GM23338 (cell line): ENCODE results near the gene CACNA2D2. TPM values are rescaled to one million over a fixed set of nuclear protein-coding genes. Genes with fewer than 3 reads are reported as not detected.

ENCODE experiments used
- ATAC-seq: fragments of 200-7000 bp; cut with Tn5 transposase; 3 replicates; pipeline ENCODE4 v1.9.1; 2020
- DNase-seq: peaks from one replicate; pipeline ENCODE4 v3.0.0-alpha.2; 2015; ENCODE audit warnings: low spot score
- H2AFZ ChIP-seq: fragments of 200-600 bp; sonication (generic); 2 replicates; pipeline ENCODE4 v1.8.0; 2016; ENCODE audit warnings: antibody characterized with exemption, mild to moderate bottlenecking, moderate library complexity
- H3F3A ChIP-seq: fragments of 200-600 bp; sonication (generic); replicated peaks from 2 replicates; pipeline ENCODE4 v1.8.0; 2017; ENCODE audit warnings: antibody characterized with exemption, mixed run types, low read depth
- H3K27ac ChIP-seq: fragments of 200-600 bp; sonication (generic); 2 replicates; pipeline ENCODE4 v1.6.1; 2016; ENCODE audit warnings: low read depth
- H3K27me3 ChIP-seq: fragments of 200-600 bp; sonication (generic); 2 replicates; pipeline ENCODE4 v1.8.0; 2016; ENCODE audit warnings: mild to moderate bottlenecking, mixed run types, moderate library complexity; ENCODE audit not compliant: insufficient read depth
- H3K36me3 ChIP-seq: fragments of 200-600 bp; sonication (generic); 2 replicates; pipeline ENCODE4 v1.8.0; 2016; ENCODE audit warnings: mild to moderate bottlenecking; ENCODE audit not compliant: insufficient read depth
- H3K4me1 ChIP-seq: fragments of 200-600 bp; sonication (generic); 2 replicates; pipeline ENCODE4 v1.8.0; 2016; ENCODE audit warnings: mild to moderate bottlenecking, moderate library complexity; ENCODE audit not compliant: insufficient read depth
- H3K4me2 ChIP-seq: fragments of 200-600 bp; sonication (generic); 2 replicates; pipeline ENCODE4 v1.7.1; 2017; ENCODE audit warnings: mixed run types
- H3K4me3 ChIP-seq: fragments of 200-600 bp; sonication (generic); 2 replicates; pipeline ENCODE4 v1.6.1; 2016; ENCODE audit warnings: mixed run types
- H3K79me2 ChIP-seq: fragments of 200-600 bp; sonication (generic); replicated peaks from 2 replicates; pipeline ENCODE4 v1.8.0; 2017; ENCODE audit warnings: mild to moderate bottlenecking; ENCODE audit not compliant: insufficient read depth
- H3K9me2 ChIP-seq: fragments of 200-600 bp; sonication (generic); 2 replicates; pipeline ENCODE4 v1.8.0; 2017; ENCODE audit not compliant: insufficient read depth
- H4K20me1 ChIP-seq: fragments of 200-600 bp; sonication (generic); replicated peaks from 2 replicates; pipeline ENCODE4 v1.8.0; 2017; ENCODE audit warnings: mild to moderate bottlenecking; ENCODE audit not compliant: insufficient read depth
- H3K27ac Mint-ChIP-seq: 2 replicates; pipeline ENCODE4 v1.8.0; 2020; ENCODE audit warnings: inconsistent platforms, mild to moderate bottlenecking, moderate library complexity, mixed read lengths
- H3K27me3 Mint-ChIP-seq: 3 replicates; pipeline ENCODE4 v1.8.0; 2022; ENCODE audit warnings: low read depth, mild to moderate bottlenecking, moderate library complexity, mixed read lengths, inconsistent platforms; ENCODE audit not compliant: insufficient read depth, poor library complexity
- H3K36me3 Mint-ChIP-seq: 3 replicates; pipeline ENCODE4 v1.8.0; 2021; ENCODE audit warnings: low read depth, mild to moderate bottlenecking, inconsistent platforms, moderate library complexity, mixed read lengths
- H3K4me1 Mint-ChIP-seq: 3 replicates; pipeline ENCODE4 v1.8.0; 2020; ENCODE audit warnings: mild to moderate bottlenecking, inconsistent platforms, mixed read lengths
- H3K4me3 Mint-ChIP-seq: 3 replicates; pipeline ENCODE4 v1.8.0; 2021; ENCODE audit warnings: moderate library complexity, mild to moderate bottlenecking, inconsistent platforms, mixed read lengths
- H3K9me3 Mint-ChIP-seq: 3 replicates; pipeline ENCODE4 v1.8.0; 2020; ENCODE audit warnings: moderate library complexity, mild to moderate bottlenecking, inconsistent platforms, mixed read lengths
- CREB1 ChIP-seq: fragments of 250-450 bp; sonication (Bioruptor Pico); IDR thresholded peaks from 2 replicates; pipeline ENCODE4 v1.5.0; 2020; ENCODE audit warnings: low read depth, mild to moderate bottlenecking, moderate library complexity
- CTCF ChIP-seq, 2 experiments: fragments of 200-600 bp in 1 of 2; sonication (generic) in 1 of 2; conservative IDR thresholded peaks; 2 replicates each; pipeline versions ENCODE4 v1.5.1 to v1.6.1; 2016 to 2017; ENCODE audit warnings: antibody characterized with exemption in 2 of 2, low read depth in 2 of 2, mild to moderate bottlenecking in 2 of 2, moderate library complexity in 1 of 2
- EZH2 ChIP-seq: fragments of 200-600 bp; sonication (generic); IDR thresholded peaks from one replicate; pipeline ENCODE4 v1.8.0; 2017; ENCODE audit warnings: antibody characterized with exemption, mild to moderate bottlenecking, low read depth; ENCODE audit not compliant: unreplicated experiment
- EZH2phosphoT487 ChIP-seq: fragments of 200-600 bp; sonication (generic); IDR thresholded peaks from one replicate; pipeline ENCODE4 v1.8.1; 2018; ENCODE audit warnings: antibody characterized with exemption; ENCODE audit not compliant: unreplicated experiment
- JUNB ChIP-seq: IDR thresholded peaks from one replicate; pipeline ENCODE4 v1.6.1; 2016; ENCODE audit warnings: antibody characterized with exemption; ENCODE audit not compliant: unreplicated experiment
- POLR2AphosphoS5 ChIP-seq: IDR thresholded peaks from 2 replicates; pipeline ENCODE4 v1.6.1; 2016; ENCODE audit warnings: antibody characterized with exemption, low read depth
- STAT1 ChIP-seq: IDR thresholded peaks from one replicate; pipeline ENCODE4 v1.6.1; 2016; ENCODE audit warnings: antibody characterized with exemption; ENCODE audit not compliant: unreplicated experiment
- ZNF114 ChIP-seq: fragments of 250-450 bp; sonication (Bioruptor Pico); IDR thresholded peaks from 2 replicates; pipeline ENCODE4 v1.5.0; 2020; ENCODE audit warnings: mild to moderate bottlenecking, moderate library complexity
- ZNF331 ChIP-seq: fragments of 250-450 bp; sonication (Bioruptor Pico); IDR thresholded peaks from 2 replicates; pipeline ENCODE4 v1.5.0; 2020; ENCODE audit warnings: low read depth, mild to moderate bottlenecking, moderate library complexity
- polyA plus RNA-seq: library from polyadenylated mRNA; unstranded; fragments of >200 nt; fragmentation: Nextera tagmentation; extraction: Ambion mirVana; gene quantifications from 2 replicates; pipeline ENCODE4 v1.2.1, GENCODE V29; 2016
- total RNA-seq: library from RNA; depleted of rRNA; stranded (reverse); fragments of >200 nt; shearing (Covaris generic); gene quantifications from 2 replicates; pipeline ENCODE4 v1.2.3, GENCODE V29; 2014
- TF ChIP-seq, protein P1 (sequence below): IDR thresholded peaks from 2 replicates; pipeline ENCODE4 v1.6.1; 2016; ENCODE audit warnings: antibody characterized with exemption
- TF ChIP-seq, protein P2 (sequence below): IDR thresholded peaks from one replicate; pipeline ENCODE4 v1.6.1; 2018; ENCODE audit warnings: antibody characterized with exemption; ENCODE audit not compliant: unreplicated experiment

The CACNA2D2 gene
- total and polyA plus RNA-seq, 2 experiments from 2014 or later, result 4.7 to 11.4 TPM

GRCh38 chr3:50530001-50530970, 26.9 kb upstream of the CACNA2D2 start (continued):
- TF ChIP-seq, protein P1, sequence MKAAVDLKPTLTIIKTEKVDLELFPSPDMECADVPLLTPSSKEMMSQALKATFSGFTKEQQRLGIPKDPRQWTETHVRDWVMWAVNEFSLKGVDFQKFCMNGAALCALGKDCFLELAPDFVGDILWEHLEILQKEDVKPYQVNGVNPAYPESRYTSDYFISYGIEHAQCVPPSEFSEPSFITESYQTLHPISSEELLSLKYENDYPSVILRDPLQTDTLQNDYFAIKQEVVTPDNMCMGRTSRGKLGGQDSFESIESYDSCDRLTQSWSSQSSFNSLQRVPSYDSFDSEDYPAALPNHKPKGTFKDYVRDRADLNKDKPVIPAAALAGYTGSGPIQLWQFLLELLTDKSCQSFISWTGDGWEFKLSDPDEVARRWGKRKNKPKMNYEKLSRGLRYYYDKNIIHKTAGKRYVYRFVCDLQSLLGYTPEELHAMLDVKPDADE, result no peak
- TF ChIP-seq POLR2AphosphoS5, result no peak

- Histone ChIP-seq H3K27ac (no peak overlapping the region), H3K4me2 (no peak overlapping the region), H3K4me1 (peaks cover 34% of the 10 kb centered on the region), H3F3A (no peaks in the 10 kb centered on the region), H3K36me3 (no peaks in the 10 kb centered on the region; the same call in 1 of the 2 replicates), H4K20me1 (no peaks in the 10 kb centered on the region), H3K4me3 (no peak overlapping the region), H3K27me3 (peaks cover 14% of the 10 kb centered on the region), H3K9me2 (no peaks in the 10 kb centered on the region), H2AFZ (no peak overlapping the region), H3K79me2 (no peaks in the 10 kb centered on the region)
- H3K27me3 Mint-ChIP-seq, result peaks cover 30% of the 10 kb centered on the region
- peaks cover 53% of the 10 kb centered on the region for H3K4me1 Mint-ChIP-seq
- ATAC-seq (peak; percentile 84), DNase-seq (peak; percentile 92)
- H3K27ac Mint-ChIP-seq, result peak overlapping the region; percentile 54; the same call in 1 of the 2 replicates
- no peaks in the 10 kb centered on the region for H3K9me3 Mint-ChIP-seq
- no peaks in the 10 kb centered on the region for H3K36me3 Mint-ChIP-seq
- no peak overlapping the region; the same call in 2 of the 3 replicates for H3K4me3 Mint-ChIP-seq
- peak; percentile 49 for TF ChIP-seq CREB1 (CRISPR knock-in tag)
- TF ChIP-seq, protein P1, result no peak
- TF ChIP-seq CTCF (conservative IDR thresholded peaks at IDR 0.05; ENCODE audit: low read depth in 2 of 2), result no peak
- TF ChIP-seq POLR2AphosphoS5, result no peak
- no peak for TF ChIP-seq EZH2
- TF ChIP-seq, protein P2, sequence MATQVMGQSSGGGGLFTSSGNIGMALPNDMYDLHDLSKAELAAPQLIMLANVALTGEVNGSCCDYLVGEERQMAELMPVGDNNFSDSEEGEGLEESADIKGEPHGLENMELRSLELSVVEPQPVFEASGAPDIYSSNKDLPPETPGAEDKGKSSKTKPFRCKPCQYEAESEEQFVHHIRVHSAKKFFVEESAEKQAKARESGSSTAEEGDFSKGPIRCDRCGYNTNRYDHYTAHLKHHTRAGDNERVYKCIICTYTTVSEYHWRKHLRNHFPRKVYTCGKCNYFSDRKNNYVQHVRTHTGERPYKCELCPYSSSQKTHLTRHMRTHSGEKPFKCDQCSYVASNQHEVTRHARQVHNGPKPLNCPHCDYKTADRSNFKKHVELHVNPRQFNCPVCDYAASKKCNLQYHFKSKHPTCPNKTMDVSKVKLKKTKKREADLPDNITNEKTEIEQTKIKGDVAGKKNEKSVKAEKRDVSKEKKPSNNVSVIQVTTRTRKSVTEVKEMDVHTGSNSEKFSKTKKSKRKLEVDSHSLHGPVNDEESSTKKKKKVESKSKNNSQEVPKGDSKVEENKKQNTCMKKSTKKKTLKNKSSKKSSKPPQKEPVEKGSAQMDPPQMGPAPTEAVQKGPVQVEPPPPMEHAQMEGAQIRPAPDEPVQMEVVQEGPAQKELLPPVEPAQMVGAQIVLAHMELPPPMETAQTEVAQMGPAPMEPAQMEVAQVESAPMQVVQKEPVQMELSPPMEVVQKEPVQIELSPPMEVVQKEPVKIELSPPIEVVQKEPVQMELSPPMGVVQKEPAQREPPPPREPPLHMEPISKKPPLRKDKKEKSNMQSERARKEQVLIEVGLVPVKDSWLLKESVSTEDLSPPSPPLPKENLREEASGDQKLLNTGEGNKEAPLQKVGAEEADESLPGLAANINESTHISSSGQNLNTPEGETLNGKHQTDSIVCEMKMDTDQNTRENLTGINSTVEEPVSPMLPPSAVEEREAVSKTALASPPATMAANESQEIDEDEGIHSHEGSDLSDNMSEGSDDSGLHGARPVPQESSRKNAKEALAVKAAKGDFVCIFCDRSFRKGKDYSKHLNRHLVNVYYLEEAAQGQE, result peak; percentile 96
- no peak for TF ChIP-seq JUNB
- no peak for TF ChIP-seq ZNF331 (CRISPR knock-in tag)
- no peak for TF ChIP-seq STAT1
- no peak for TF ChIP-seq ZNF114 (CRISPR knock-in tag)
- TF ChIP-seq EZH2phosphoT487, result no peak
Observed at GRCh38 chr3:50525987-50526386, 22.6 kb upstream of the CACNA2D2 start.
